HL-60 (cell line): Measurements from ENCODE around the gene RNF130.

ENCODE experiments used
- CTCF ChIP-seq: IDR thresholded peaks from one replicate; pipeline ENCODE4 v1.5.1; 2011; ENCODE audit warnings: low read length, control low read depth, inconsistent platforms; ENCODE audit not compliant: insufficient read depth
- GABPA ChIP-seq: IDR thresholded peaks from 2 replicates; pipeline ENCODE4 v1.6.1; 2012; ENCODE audit warnings: low read depth
- POLR2AphosphoS5 ChIP-seq: IDR thresholded peaks from 2 replicates; pipeline ENCODE4 v1.6.1; 2012; ENCODE audit warnings: low read depth
- REST ChIP-seq: IDR thresholded peaks from 2 replicates; pipeline ENCODE4 v1.6.1; 2012; ENCODE audit warnings: low read depth; ENCODE audit not compliant: insufficient replicate concordance
- SPI1 ChIP-seq: IDR thresholded peaks from 2 replicates; pipeline ENCODE4 v1.6.1; 2012; ENCODE audit warnings: low read depth, mild to moderate bottlenecking, borderline replicate concordance

GRCh38 chr5:179975713-179976134 is 95.8 kb downstream of the RNF130 start:
- no peak for TF ChIP-seq GABPA
- TF ChIP-seq CTCF = no peak
- no peak for TF ChIP-seq POLR2AphosphoS5
- no peak for TF ChIP-seq REST
- no peak for TF ChIP-seq SPI1
